GM21447 (cell line): Measurements from ENCODE around the gene LILRA6.
"Not testable (repeated sequence)": the region's sequence is repeated elsewhere in the genome, so short reads cannot be mapped to it uniquely, and the experiment has no call there.

Source experiments
- ATAC-seq: cut with Tn5 transposase; IDR thresholded peaks from one replicate; pipeline ENCODE4 v1.9.1; 2021; ENCODE audit not compliant: unreplicated experiment

The LILRA6 gene

DNA sequence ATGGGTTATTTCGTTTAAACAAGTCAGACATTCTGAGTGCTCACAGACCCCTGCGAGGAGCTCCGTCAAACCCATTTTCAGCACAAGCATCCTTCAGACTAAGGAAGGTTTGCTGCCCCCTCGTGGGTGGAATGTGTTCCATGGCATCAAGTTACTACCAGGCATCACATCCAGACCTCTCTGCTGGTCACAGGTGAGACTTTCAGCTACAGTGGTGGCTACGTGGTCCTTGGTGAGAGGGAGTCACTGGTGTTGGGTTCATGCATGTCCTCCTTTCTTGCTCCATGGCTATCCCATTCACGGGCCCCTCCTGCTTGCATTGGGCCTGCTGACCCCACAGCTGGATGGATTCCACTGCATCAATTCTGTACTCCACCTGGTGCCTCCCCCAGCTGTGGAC, 23.5 kb upstream of the LILRA6 start:
- no peak for ATAC-seq

DNA sequence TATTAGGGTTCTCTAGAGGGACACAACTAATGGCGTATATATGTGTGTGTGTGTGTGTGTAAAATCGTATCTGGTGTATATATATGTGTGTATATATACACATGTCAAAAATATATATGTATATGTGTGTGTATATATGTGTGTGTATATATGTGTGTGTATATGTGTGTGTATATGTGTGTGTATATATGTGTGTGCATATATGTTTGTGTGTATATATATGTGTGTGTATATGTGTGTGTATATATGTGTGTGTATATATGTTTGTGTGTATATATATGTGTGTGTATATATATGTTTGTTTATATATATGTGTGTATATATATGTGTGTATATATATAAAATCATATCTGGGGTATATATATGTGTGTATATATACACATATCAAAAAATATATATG, 19.9 kb upstream of the LILRA6 start:
- no peak for ATAC-seq

DNA sequence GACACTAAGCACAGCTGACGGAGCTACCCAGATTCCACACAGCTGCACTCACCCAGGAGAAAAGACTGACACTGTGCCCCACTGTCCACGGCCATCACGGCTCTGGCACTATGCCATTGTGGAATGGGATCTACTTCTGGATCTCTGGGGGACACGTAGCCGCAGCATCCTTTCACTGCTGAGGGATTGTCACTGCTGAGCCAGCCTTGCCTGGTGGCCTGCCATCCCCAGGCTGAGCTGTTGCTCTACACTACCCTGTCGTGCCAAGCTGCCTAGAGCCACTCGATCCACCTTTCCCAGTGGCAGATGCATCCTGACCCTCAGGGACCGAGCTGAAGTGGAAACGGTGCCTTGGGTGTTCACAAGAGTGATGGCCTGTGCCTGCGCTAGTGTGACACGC, 19.5 kb upstream of the LILRA6 start:
- no peak for ATAC-seq

DNA sequence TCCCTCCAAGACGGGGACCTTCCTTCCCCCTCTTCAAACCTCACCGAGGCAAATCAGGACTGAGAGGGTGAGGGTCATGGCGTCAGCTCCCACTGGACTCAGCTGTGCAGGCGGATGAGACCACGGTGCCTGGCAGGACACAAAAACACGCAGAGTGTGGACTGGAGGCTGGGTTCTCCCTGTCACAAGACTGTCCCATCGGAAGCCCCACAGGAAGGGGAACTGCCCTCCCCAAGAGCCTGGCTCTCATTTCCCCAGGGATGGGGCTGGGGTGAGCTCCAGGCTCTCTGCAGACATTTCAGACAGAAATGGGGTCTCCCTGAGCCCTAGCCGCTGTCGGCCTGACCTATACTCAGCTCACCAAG, 14.5 kb upstream of the LILRA6 start, which contains the start of gene LILRB5:
Gene LILRB5 (minus strand): TSS at position 158 of the 365 bp plus-strand sequence. CDS start 80 bp downstream, at position 78.
- no peak for ATAC-seq

- ATAC-seq, result no peak
Observed at GRCh38 chr19:54256250-54257115, 13.9 kb upstream of the LILRA6 start.

DNA sequence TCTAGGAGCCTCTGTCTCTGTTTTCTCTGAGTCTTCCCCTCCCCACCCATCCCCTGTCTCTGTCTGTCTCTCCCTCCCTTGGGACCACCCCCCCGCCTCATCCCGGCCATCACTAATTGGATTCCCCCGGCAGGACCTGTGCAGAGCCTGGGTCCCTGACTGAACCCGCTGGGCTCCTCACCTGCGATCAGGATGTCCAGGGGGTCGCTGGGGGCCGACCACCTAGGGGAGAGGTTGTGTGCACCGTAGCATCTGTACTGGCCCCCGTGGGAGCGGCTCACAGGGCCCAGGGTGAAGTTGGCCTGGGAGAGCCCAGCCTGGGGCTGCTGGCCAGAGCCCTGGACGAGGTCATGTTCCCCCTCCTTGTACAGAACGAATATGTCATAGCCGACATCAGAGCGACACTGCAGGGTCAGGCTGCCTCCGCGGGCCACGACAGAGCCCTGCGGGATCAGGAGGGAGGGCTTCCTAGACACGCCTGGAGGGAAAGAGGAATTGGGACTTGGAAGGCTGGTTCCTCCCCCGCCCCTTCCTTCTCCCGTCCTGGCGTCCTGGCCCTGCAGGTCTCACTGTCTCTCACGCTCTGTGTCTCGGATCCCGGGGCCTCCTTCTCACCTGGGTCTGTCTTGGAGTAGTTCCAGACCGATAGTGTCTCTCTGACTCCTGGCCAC, 12.7 kb upstream of the LILRA6 start:
- no peak for ATAC-seq

- no peak for ATAC-seq
Observed at GRCh38 chr19:54254195-54254906, 11.8 kb upstream of the LILRA6 start.

DNA sequence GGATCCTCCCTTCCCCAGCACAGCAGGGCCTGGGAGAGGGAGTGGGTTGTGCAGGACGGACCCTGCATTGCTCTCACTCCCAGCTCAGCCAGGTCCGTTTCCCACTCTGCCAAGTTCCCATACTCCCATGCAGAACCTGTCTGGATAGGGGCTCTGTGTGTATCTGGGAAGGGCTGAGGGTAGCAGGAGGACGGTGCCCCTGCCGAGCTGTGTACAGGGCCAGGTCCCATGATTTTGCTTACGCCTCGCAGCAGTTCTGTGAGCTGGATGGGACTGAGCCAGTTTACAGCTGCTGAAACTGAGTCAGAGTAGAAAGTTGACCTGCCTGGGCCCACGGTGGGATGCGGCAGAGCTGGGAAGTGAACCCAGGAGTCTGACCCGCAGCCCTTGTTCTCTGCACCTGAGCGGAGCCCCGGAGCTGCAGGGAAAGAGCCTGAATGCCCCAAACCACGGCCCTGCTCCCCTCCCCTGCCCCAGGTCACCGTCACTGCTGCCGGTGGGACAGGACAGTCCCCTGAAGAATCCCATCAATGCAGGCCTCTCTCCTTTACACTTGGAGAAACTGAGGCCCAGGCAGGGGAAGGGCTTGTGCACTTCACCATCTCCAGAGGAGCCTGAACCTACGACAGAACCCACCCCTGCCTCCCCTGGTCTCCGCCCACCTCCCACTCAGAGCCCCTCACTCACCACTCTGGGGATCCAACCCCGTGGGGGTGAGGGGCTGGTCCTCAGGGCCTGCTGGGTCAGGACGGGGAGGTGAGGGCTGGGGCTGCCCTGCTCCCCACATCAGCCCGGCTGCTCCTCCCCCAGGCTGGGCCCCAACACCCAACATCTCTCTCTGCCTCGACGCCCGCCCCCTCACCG, 11.0 kb upstream of the LILRA6 start:
- no peak for ATAC-seq

- no peak for ATAC-seq
Observed at GRCh38 chr19:54252845-54253244, 10.3 kb upstream of the LILRA6 start.

DNA sequence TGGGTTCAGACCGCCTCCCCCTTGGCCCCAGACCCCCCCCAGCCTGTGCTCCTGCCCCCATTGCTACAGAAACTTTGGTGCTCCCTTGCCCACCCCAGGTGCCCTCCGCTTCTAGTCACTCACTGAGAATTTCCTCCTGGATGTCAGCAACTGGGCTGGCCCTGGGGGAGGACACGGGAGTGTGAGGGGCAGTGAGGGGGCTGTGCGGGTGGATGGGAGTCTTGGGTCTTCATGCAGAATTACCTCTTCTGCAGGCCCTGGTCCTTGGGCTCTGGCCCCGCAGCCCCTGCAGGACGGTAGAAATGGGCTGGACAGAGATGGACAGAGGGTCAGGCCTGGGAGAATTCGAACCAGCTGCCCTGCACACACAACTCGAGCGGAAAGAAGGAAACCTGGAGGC, 9.7 kb upstream of the LILRA6 start:
- ATAC-seq, result no peak

- no peak for ATAC-seq
Observed at GRCh38 chr19:54248016-54248601, 5.5 kb upstream of the LILRA6 start.

GRCh38 chr19:54247106-54247930, 4.7 kb upstream of the LILRA6 start:
- no peak for ATAC-seq

- no peak for ATAC-seq
Observed at GRCh38 chr19:54245936-54246335, 3.3 kb upstream of the LILRA6 start.

DNA sequence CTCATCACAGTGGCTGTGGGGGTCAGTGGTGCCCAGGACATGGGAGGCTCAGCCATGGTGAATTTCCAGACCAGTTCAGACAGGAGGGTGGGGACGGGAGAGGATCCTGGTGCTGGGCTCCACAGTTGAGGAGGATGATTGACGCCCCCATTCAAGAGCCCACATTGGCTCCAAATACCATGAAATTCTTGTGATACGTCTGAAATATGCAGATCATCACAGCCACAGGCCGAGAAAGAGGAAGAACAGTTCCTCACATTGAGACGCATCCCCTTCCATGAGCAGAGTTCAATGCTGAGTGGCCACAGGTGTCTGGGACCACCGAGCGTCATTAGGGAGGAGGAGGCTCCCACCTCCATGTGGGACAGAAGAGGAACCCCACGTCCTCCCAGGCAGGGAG, 1.2 kb upstream of the LILRA6 start:
- not testable (repeated sequence) for ATAC-seq

- ATAC-seq, result not testable (repeated sequence)
Observed at GRCh38 chr19:54242234-54242633, 356 bp downstream of the LILRA6 start.

DNA sequence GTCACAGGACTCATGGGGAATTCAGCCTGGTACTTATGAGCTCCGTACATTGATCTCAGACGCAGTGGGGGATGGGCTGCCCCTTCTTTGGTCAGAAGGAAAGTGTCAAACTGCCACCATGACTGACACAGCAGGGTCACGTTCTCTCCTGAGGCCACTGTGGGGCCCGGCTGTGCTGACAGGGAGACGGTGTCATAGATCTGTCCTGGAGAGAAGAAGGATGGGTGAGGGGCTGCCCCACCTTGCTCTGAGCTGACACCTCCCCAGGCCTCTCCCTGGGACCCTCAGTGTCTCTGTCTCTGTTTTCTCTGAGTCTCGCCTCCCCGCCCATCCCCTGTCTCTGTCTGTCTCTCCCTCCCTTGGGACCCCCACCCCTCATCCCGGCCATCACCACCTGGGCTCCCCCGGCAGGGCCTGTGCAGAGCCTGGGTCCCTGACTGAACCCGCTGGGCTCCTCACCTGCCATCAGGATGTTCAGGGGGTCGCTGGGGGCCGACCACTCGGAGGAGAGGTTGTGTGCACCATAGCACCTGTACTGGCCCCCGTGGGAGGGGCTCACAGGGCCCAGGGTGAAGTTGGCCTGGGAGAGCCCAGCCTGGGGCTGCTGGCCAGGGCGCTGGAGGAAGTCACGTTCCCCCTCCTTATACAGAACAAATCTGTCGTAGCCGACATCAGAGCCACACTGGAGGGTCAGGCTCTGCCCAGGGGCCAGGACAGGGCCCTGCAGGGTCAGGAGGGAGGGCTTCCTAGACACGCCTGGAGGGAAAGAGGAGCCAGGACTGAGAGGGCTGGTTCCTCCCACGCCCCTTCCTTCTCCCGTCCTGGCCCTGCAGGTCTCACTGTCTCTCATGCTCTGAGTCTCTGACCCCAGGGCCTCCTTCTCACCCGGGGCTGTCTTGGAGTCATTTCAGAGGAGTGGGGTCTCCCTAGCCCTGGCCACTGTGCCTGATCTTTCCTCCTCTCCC, 1.9 kb downstream of the LILRA6 start:
- not testable (repeated sequence) for ATAC-seq

GRCh38 chr19:54239491-54240371, 2.9 kb downstream of the LILRA6 start:
- not testable (repeated sequence) for ATAC-seq
